ENCODE measurements around the gene CEP43.

CEP43 gene

GRCh38 chr6:167013946-167014345 lies 14.7 kb downstream of the CEP43 start:
- DNase-seq (ENCODE audit: low read depth, low spot score) = no peak

- DNase-seq (ENCODE audit: low read depth, low spot score) = no peak
These were observed 16.1 kb downstream of the CEP43 start for GRCh38 chr6:167015302-167015701.

- no peak for DNase-seq (ENCODE audit: low read depth, low spot score)
These were observed 21.0 kb downstream of the CEP43 start for GRCh38 chr6:167020206-167020605.

- DNase-seq (ENCODE audit: low read depth, low spot score) = no peak
These were observed 28.1 kb downstream of the CEP43 start for GRCh38 chr6:167027308-167027707.

GRCh38 chr6:167027772-167028171 lies 28.6 kb downstream of the CEP43 start:
- DNase-seq (ENCODE audit: low read depth, low spot score) = no peak

GRCh38 chr6:167030222-167031072 lies 31.2 kb downstream of the CEP43 start:
- no peak for DNase-seq (ENCODE audit: low read depth, low spot score)

GRCh38 chr6:167031082-167031709 lies 32.0 kb downstream of the CEP43 start:
- no peak for DNase-seq (ENCODE audit: low read depth, low spot score)

- DNase-seq (ENCODE audit: low read depth, low spot score) = no peak
These were observed 34.9 kb downstream of the CEP43 start for GRCh38 chr6:167034056-167034455.

GRCh38 chr6:167037762-167038161 lies 38.6 kb downstream of the CEP43 start:
- no peak for DNase-seq (ENCODE audit: low read depth, low spot score)

- no peak for DNase-seq (ENCODE audit: low read depth, low spot score)
These were observed 45.5 kb downstream of the CEP43 start for GRCh38 chr6:167044696-167045095.

- no peak for DNase-seq (ENCODE audit: low read depth, low spot score)
These were observed 46.8 kb downstream of the CEP43 start for GRCh38 chr6:167045828-167046580.

GRCh38 chr6:167046861-167047495 lies 47.8 kb downstream of the CEP43 start:
- no peak for DNase-seq (ENCODE audit: low read depth, low spot score)

- no peak for DNase-seq (ENCODE audit: low read depth, low spot score)
These were observed 48.4 kb downstream of the CEP43 start for GRCh38 chr6:167047554-167047953.
